HepG2 (cell line): ENCODE results near the gene E2F3. TPM values are rescaled to one million over a fixed set of nuclear protein-coding genes. Genes with fewer than 3 reads are reported as not detected.

Source experiments
- ATAD3A ChIP-seq: sonication (generic); formaldehyde crosslinking; IDR thresholded peaks from 2 replicates; pipeline ENCODE4 v1.4.0; 2020; ENCODE audit warnings: missing genetic modification reagents
- CEBPB ChIP-seq: IDR thresholded peaks from 2 replicates; pipeline ENCODE4 v1.6.1; 2011; ENCODE audit warnings: low read depth, low read length, improper control_type of control experiment, borderline replicate concordance
- DNMT3B ChIP-seq: conservative IDR thresholded peaks from 2 replicates; pipeline ENCODE4 v1.6.1; 2016; ENCODE audit warnings: missing biosample characterization, control low read depth
- FLYWCH1 ChIP-seq: sonication (generic); formaldehyde crosslinking; IDR thresholded peaks from 2 replicates; pipeline ENCODE4 v1.8.1; 2023; ENCODE audit warnings: mild to moderate bottlenecking, missing genetic modification reagents
- NFYB ChIP-seq: sonication (generic); formaldehyde crosslinking; IDR thresholded peaks from 2 replicates; pipeline ENCODE4 v1.4.0; 2020; ENCODE audit warnings: missing genetic modification reagents
- NR2F2 ChIP-seq: IDR thresholded peaks from 2 replicates; pipeline ENCODE4 v1.6.1; 2012; ENCODE audit warnings: low read depth, inconsistent platforms, borderline replicate concordance
- NRL ChIP-seq: sonication (generic); formaldehyde crosslinking; IDR thresholded peaks from 2 replicates; pipeline ENCODE4 v1.5.0; 2020; ENCODE audit warnings: missing genetic modification reagents, mild to moderate bottlenecking, moderate library complexity, borderline replicate concordance
- RFX3 ChIP-seq: IDR thresholded peaks from 2 replicates; pipeline ENCODE4 v1.6.1; 2016; ENCODE audit warnings: missing biosample characterization, missing genetic modification reagents
- SETDB1 ChIP-seq: sonication (generic); formaldehyde crosslinking; IDR thresholded peaks from 2 replicates; pipeline ENCODE4 v1.5.1; 2020; ENCODE audit warnings: missing genetic modification reagents, mild to moderate bottlenecking, borderline replicate concordance
- SOX6 ChIP-seq, 2 experiments: fragments of 450-650 bp in 1 of 2; sonication (generic) in 1 of 2; formaldehyde crosslinking in 1 of 2; IDR thresholded peaks; 2 replicates each; pipeline versions ENCODE4 v1.4.0 to v1.6.1; 2017 to 2020; ENCODE audit warnings: antibody characterized with exemption in 1 of 2, mild to moderate bottlenecking in 1 of 2, missing genetic modification reagents in 1 of 2
- STAT5B ChIP-seq: sonication (generic); formaldehyde crosslinking; IDR thresholded peaks from 2 replicates; pipeline ENCODE4 v1.4.0; 2020; ENCODE audit warnings: missing genetic modification reagents
- TBX2 ChIP-seq: sonication (generic); formaldehyde crosslinking; IDR thresholded peaks from 2 replicates; pipeline ENCODE4 v1.5.0; 2020; ENCODE audit warnings: missing genetic modification reagents, mild to moderate bottlenecking, borderline replicate concordance
- ZNF34 ChIP-seq: sonication (generic); formaldehyde crosslinking; IDR thresholded peaks from 2 replicates; pipeline ENCODE4 v1.4.0; 2020; ENCODE audit warnings: mild to moderate bottlenecking, missing genetic modification reagents, borderline replicate concordance
- ZNF354B ChIP-seq: sonication (generic); formaldehyde crosslinking; IDR thresholded peaks from 2 replicates; pipeline ENCODE4 v1.8.0; 2022; ENCODE audit warnings: mild to moderate bottlenecking, missing genetic modification reagents
- ZNF720 ChIP-seq: sonication (generic); formaldehyde crosslinking; IDR thresholded peaks from 2 replicates; pipeline ENCODE4 v1.4.0; 2020; ENCODE audit warnings: missing genetic modification reagents
- ZNF878 ChIP-seq: sonication (generic); formaldehyde crosslinking; IDR thresholded peaks from 2 replicates; pipeline ENCODE4 v1.8.1; 2023; ENCODE audit warnings: mild to moderate bottlenecking, missing genetic modification reagents, moderate library complexity
- ZSCAN21 ChIP-seq: sonication (generic); formaldehyde crosslinking; IDR thresholded peaks from 2 replicates; pipeline ENCODE4 v1.8.0; 2022; ENCODE audit warnings: mild to moderate bottlenecking, missing genetic modification reagents, moderate library complexity, borderline replicate concordance
- polyA plus RNA-seq, 8 experiments: library from polyadenylated mRNA; depleted of rRNA in 3 of 8; stranded (reverse) in 7 of 8; unstranded in 1 of 8; fragments of >200 nt; fragmentation: Illumina TruSeq in 4 of 8; extraction: Trizol in 4 of 8; gene quantifications; 2 replicates each; pipeline versions ENCODE4 v1.2.1 to v1.2.3, GENCODE V29; 2011 to 2016; ENCODE audit warnings: low read depth in 4 of 8, missing spikeins in 1 of 8, mixed read lengths in 1 of 8; ENCODE audit not compliant: insufficient read depth in 1 of 8
- total RNA-seq, 5 experiments: library from RNA; depleted of rRNA; stranded (reverse); fragments of >200 nt; fragmentation: Illumina TruSeq; extraction: Trizol; gene quantifications; 2 replicates each; pipeline ENCODE4 v1.2.3, GENCODE V29; 2016; ENCODE audit warnings: low read depth in 1 of 5
- TF ChIP-seq, protein P1 (sequence below): sonication (generic); formaldehyde crosslinking; IDR thresholded peaks from 2 replicates; pipeline ENCODE4 v1.4.0; 2020; ENCODE audit warnings: mild to moderate bottlenecking, low read depth, missing genetic modification reagents
- TF ChIP-seq, protein P2 (sequence below): sonication (generic); formaldehyde crosslinking; IDR thresholded peaks from 2 replicates; pipeline ENCODE4 v1.4.0; 2020; ENCODE audit warnings: mild to moderate bottlenecking, missing genetic modification reagents
- TF ChIP-seq, protein P3 (sequence below): sonication (generic); formaldehyde crosslinking; IDR thresholded peaks from 2 replicates; pipeline ENCODE4 v1.4.0; 2020; ENCODE audit warnings: missing genetic modification reagents
- TF ChIP-seq, protein P4 (sequence below): sonication (generic); formaldehyde crosslinking; IDR thresholded peaks from 2 replicates; pipeline ENCODE4 v1.4.0; 2020; ENCODE audit warnings: missing genetic modification reagents

The E2F3 gene
- total and polyA plus RNA-seq, 2 of the 13 experiments (the other 11 are each of a cell fraction or from before 2014, with no cell fraction given): 8.5 to 12.7 TPM

DNA sequence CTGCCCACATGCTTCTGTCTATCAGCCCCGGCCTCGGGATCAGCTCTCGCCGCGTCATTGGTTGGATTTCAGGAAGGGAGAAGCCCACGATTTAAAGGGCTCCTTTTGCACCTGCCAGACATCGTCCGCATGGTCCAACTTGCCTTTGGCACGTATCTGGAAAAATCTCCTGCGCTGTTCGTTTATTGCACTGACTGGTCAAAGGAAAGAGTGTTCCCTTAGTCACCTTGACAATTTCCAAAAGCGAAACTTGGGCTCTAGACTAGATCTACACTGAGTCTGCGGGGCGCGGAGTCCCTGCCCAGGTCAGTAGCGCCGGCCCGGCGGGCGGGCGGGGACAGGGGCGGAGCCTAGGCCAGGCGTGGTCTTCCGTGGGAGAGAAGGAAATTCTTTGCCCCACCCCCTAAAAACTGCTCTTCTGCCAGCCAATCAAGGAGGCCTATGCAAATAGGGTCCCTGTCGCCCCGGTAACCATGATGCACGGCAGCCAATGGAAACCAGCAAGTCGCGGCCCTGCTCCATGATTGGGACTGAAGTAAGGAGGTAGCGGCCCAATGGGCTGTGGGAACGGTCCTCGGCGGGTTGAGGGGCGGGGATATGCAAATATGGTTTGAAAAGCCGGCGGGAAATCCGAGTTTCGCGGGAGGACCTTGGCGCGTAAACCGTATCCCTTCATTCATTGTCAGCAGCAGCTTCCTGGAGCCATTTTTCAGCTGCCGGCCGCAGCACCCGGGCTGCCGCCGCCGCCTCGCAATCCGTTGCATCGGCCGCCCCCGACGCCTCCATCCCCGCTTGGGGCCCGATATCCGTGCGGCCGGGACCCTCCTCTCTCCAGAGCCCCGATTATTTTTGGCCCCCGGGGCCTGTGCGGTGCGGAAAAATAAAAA is at the start of gene E2F3 (continued):
- TF ChIP-seq, protein P1, sequence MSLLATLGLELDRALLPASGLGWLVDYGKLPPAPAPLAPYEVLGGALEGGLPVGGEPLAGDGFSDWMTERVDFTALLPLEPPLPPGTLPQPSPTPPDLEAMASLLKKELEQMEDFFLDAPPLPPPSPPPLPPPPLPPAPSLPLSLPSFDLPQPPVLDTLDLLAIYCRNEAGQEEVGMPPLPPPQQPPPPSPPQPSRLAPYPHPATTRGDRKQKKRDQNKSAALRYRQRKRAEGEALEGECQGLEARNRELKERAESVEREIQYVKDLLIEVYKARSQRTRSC (CRISPR knock-in tag): peak; percentile 74; the same call in 1 of the 2 replicates
- TF ChIP-seq ATAD3A (CRISPR knock-in tag) (no peak), ZSCAN21 (CRISPR knock-in tag) (peak; percentile 74; the same call in 1 of the 2 replicates), RFX3 (peak; percentile 90), NFYB (CRISPR knock-in tag) (peak; percentile 93), CEBPB (no peak), SOX6 (IDR thresholded peaks at IDR 0.05) (no peak), SOX6 (CRISPR knock-in tag; IDR thresholded peaks at IDR 0.05) (peak; percentile 38; the same call in 1 of the 2 replicates), ZNF878 (CRISPR knock-in tag) (peak; percentile 99), STAT5B (peak; percentile 94), NRL (CRISPR knock-in tag) (peak; percentile 36; the same call in 1 of the 2 replicates), NR2F2 (peak; percentile 36; the same call in 1 of the 2 replicates), FLYWCH1 (CRISPR knock-in tag) (peak; percentile 89; the same call in 1 of the 2 replicates), SETDB1 (CRISPR knock-in tag) (no peak), DNMT3B (CRISPR knock-in tag) (peak; percentile 24), ZNF720 (peak; percentile 80; the same call in 1 of the 2 replicates), TBX2 (CRISPR knock-in tag) (peak; percentile 77), ZNF354B (CRISPR knock-in tag) (0 out of 2 replicates have a peak, but pooled peaks have one; percentile 92), ZNF34 (CRISPR knock-in tag) (no peak)
- TF ChIP-seq, protein P2, sequence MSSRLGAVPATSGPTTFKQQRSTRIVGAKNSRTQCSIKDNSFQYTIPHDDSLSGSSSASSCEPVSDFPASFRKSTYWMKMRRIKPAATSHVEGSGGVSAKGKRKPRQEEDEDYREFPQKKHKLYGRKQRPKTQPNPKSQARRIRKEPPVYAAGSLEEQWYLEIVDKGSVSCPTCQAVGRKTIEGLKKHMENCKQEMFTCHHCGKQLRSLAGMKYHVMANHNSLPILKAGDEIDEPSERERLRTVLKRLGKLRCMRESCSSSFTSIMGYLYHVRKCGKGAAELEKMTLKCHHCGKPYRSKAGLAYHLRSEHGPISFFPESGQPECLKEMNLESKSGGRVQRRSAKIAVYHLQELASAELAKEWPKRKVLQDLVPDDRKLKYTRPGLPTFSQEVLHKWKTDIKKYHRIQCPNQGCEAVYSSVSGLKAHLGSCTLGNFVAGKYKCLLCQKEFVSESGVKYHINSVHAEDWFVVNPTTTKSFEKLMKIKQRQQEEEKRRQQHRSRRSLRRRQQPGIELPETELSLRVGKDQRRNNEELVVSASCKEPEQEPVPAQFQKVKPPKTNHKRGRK: no peak
- TF ChIP-seq, protein P3, sequence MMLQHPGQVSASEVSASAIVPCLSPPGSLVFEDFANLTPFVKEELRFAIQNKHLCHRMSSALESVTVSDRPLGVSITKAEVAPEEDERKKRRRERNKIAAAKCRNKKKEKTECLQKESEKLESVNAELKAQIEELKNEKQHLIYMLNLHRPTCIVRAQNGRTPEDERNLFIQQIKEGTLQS (CRISPR knock-in tag): peak; percentile 86
- TF ChIP-seq, protein P4, sequence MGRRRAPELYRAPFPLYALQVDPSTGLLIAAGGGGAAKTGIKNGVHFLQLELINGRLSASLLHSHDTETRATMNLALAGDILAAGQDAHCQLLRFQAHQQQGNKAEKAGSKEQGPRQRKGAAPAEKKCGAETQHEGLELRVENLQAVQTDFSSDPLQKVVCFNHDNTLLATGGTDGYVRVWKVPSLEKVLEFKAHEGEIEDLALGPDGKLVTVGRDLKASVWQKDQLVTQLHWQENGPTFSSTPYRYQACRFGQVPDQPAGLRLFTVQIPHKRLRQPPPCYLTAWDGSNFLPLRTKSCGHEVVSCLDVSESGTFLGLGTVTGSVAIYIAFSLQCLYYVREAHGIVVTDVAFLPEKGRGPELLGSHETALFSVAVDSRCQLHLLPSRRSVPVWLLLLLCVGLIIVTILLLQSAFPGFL: 0 out of 2 replicates have a peak, but pooled peaks have one; percentile 83
